Neural progenitor cell (in vitro differentiated cells): ENCODE data around the gene ZMYND8. TPM values are rescaled to one million over a fixed set of nuclear protein-coding genes. Genes with fewer than 3 reads are reported as not detected.

Source experiments
- DNase-seq: peaks from one replicate; pipeline ENCODE4 v3.0.0-alpha.2; 2016; ENCODE audit warnings: low spot score
- H2AFZ ChIP-seq: fragments of 200-600 bp; sonication (generic); replicated peaks from 2 replicates; pipeline ENCODE4 v1.6.1; 2016; ENCODE audit warnings: antibody characterized with exemption
- H3F3A ChIP-seq: fragments of 200-600 bp; sonication (generic); 2 replicates; pipeline ENCODE4 v1.6.1; 2016; ENCODE audit warnings: antibody characterized with exemption, low read depth
- H3K27ac ChIP-seq: fragments of 200-600 bp; sonication (generic); 2 replicates; pipeline ENCODE4 v1.5.1; 2016; ENCODE audit warnings: mild to moderate bottlenecking
- H3K27me3 ChIP-seq: fragments of 200-600 bp; sonication (generic); 2 replicates; pipeline ENCODE4 v1.6.1; 2016; ENCODE audit warnings: mild to moderate bottlenecking, moderate library complexity
- H3K36me3 ChIP-seq: fragments of 200-600 bp; sonication (generic); 2 replicates; pipeline ENCODE4 v1.5.1; 2016
- H3K4me1 ChIP-seq: fragments of 200-600 bp; sonication (generic); 2 replicates; pipeline ENCODE4 v1.6.1; 2016; ENCODE audit warnings: mixed run types
- H3K4me2 ChIP-seq: fragments of 200-600 bp; sonication (generic); 2 replicates; pipeline ENCODE4 v1.6.1; 2016
- H3K4me3 ChIP-seq: fragments of 200-600 bp; sonication (generic); 2 replicates; pipeline ENCODE4 v1.5.1; 2016
- H3K79me2 ChIP-seq: fragments of 200-600 bp; sonication (generic); 2 replicates; pipeline ENCODE4 v1.6.1; 2016; ENCODE audit warnings: low read depth
- H3K9ac ChIP-seq: fragments of 200-600 bp; sonication (generic); 2 replicates; pipeline ENCODE4 v1.6.1; 2016
- H3K9me3 ChIP-seq: fragments of 200-600 bp; sonication (generic); 2 replicates; pipeline ENCODE4 v1.5.1; 2016; ENCODE audit warnings: low read depth
- H4K20me1 ChIP-seq: fragments of 200-600 bp; sonication (generic); 2 replicates; pipeline ENCODE4 v1.6.1; 2016; ENCODE audit warnings: low read depth
- H3K27ac Mint-ChIP-seq: 3 replicates; pipeline ENCODE4 v1.8.0; 2021; ENCODE audit warnings: mixed read lengths
- H3K27me3 Mint-ChIP-seq: 2 replicates; pipeline ENCODE4 v1.8.0; 2022; ENCODE audit warnings: low read depth, mild to moderate bottlenecking, inconsistent platforms, moderate library complexity, mixed read lengths; ENCODE audit not compliant: insufficient read depth
- H3K36me3 Mint-ChIP-seq: 3 replicates; pipeline ENCODE4 v1.8.0; 2021; ENCODE audit warnings: mixed read lengths
- H3K4me1 Mint-ChIP-seq: 3 replicates; pipeline ENCODE4 v1.8.0; 2021; ENCODE audit warnings: mixed read lengths
- H3K4me3 Mint-ChIP-seq: 3 replicates; pipeline ENCODE4 v1.8.0; 2021; ENCODE audit warnings: mild to moderate bottlenecking, moderate library complexity, mixed read lengths
- H3K9me3 Mint-ChIP-seq: 3 replicates; pipeline ENCODE4 v1.8.0; 2020; ENCODE audit warnings: mixed read lengths
- EZH2 ChIP-seq: fragments of 200-600 bp; sonication (generic); IDR thresholded peaks from 2 replicates; pipeline ENCODE4 v1.6.1; 2017; ENCODE audit warnings: antibody characterized with exemption, mild to moderate bottlenecking, moderate library complexity
- EZH2phosphoT487 ChIP-seq: fragments of 200-600 bp; sonication (generic); IDR thresholded peaks from 2 replicates; pipeline ENCODE4 v1.6.1; 2017; ENCODE audit warnings: antibody characterized with exemption
- total RNA-seq: library from RNA; depleted of rRNA; stranded (reverse); fragments of >200 nt; gene quantifications from 2 replicates; pipeline ENCODE4 v1.2.3, GENCODE V29; 2015; ENCODE audit warnings: low replicate concordance
- TF ChIP-seq, protein P1 (sequence below): fragments of 200-600 bp; sonication (generic); IDR thresholded peaks from 2 replicates; pipeline ENCODE4 v1.5.1; 2017; ENCODE audit warnings: antibody characterized with exemption, mild to moderate bottlenecking

ZMYND8 gene
- total RNA-seq, 1 donor from 2014 or later = 59.4 TPM

DNA sequence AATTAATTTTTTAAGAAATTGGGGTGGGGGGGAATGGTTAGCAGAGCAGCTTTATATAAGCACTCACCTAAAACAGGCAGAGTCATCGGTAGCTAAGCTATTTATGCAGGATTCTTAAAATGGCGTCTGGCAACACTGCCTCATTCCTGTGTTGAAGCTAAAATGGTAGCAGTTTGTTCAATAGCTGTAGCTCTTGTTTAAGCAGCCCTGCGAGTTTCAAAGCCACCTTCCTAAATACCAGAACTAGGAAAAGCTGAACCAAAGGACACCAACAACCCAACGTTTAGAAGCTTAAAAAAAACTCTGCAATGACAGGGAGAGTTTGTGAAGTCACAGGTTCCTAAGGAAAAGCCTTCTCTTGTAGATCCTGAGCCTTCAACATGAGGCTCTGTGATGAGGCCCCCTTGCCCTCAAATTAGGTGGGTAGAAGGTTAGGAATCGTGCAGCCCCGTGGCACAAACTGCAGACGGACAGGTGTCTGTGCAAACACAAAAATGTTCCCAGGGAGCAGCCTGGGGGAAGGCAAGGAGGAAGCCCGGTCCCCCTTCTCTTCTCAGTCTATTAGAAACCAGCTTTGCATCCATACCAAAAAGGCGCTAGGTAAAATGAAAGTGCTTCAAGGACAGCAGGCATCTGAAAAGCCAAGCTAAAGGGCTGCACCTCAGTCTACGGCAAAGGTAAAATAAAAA, 4.7 kb downstream of the ZMYND8 start:
- Mint-ChIP-seq H3K27me3 (no peaks in the 10 kb centered on the region), H3K9me3 (no peaks in the 10 kb centered on the region), H3K4me1 (peaks cover 10% of the 10 kb centered on the region), H3K36me3 (peaks cover 7% of the 10 kb centered on the region), H3K4me3 (no peak overlapping the region), H3K27ac (no peak overlapping the region)
- Histone ChIP-seq H3K4me2 (peak overlapping the region; percentile 80), H2AFZ (no peak overlapping the region), H3K9ac (peak overlapping the region; percentile 46), H3K4me3 (peak overlapping the region; percentile 44), H4K20me1 (peaks cover 14% of the 10 kb centered on the region), H3K9me3 (no peaks in the 10 kb centered on the region), H3K36me3 (no peaks in the 10 kb centered on the region), H3K27me3 (no peaks in the 10 kb centered on the region), H3K79me2 (peaks cover 98% of the 10 kb centered on the region), H3K27ac (peak overlapping the region; percentile 98), H3K4me1 (peaks cover 97% of the 10 kb centered on the region), H3F3A (peaks cover 87% of the 10 kb centered on the region)
- peak; percentile 60 for DNase-seq
- TF ChIP-seq EZH2phosphoT487 (no peak), EZH2 (no peak)
- TF ChIP-seq, protein P1, sequence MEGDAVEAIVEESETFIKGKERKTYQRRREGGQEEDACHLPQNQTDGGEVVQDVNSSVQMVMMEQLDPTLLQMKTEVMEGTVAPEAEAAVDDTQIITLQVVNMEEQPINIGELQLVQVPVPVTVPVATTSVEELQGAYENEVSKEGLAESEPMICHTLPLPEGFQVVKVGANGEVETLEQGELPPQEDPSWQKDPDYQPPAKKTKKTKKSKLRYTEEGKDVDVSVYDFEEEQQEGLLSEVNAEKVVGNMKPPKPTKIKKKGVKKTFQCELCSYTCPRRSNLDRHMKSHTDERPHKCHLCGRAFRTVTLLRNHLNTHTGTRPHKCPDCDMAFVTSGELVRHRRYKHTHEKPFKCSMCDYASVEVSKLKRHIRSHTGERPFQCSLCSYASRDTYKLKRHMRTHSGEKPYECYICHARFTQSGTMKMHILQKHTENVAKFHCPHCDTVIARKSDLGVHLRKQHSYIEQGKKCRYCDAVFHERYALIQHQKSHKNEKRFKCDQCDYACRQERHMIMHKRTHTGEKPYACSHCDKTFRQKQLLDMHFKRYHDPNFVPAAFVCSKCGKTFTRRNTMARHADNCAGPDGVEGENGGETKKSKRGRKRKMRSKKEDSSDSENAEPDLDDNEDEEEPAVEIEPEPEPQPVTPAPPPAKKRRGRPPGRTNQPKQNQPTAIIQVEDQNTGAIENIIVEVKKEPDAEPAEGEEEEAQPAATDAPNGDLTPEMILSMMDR = no peak

DNA sequence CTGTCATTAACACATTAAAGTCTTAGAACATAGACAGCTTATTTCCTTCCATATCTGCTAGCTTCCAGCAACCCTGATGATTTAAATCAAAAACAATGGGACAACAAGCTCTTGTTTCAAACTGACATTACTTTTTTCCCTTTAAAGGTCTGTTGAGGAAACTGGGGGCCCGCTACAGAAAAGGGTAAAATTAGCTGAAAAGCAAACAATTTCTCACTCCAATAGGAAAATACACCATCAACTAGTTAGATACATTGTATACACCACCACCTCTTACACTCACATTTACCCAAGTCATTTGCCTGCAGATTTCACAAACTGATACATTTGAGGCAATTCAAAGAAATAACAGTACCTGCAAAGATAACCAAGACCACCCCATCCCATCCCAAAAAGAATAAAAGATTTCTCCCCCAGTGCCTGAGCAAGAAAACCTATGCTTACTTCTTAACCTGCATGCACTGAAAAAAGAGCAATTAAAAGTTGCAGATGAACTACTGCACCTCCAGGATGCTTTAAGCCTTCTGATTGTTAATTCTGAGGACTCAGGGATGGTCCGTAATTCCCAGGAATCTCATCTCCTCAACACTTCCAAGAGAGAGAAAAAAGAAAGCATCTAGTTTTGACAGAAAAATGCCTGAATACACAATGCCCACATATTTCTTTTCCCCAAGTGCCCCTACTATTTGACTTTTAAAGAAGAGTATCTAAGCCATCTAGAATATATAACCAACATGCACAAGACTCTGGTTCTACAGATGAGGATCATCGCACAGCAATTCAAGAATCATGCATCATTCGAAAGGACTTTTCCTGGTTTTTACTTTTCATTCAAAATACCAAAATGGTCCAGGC, 5.6 kb downstream of the ZMYND8 start:
- peak overlapping the region; percentile 98 for H3K27ac ChIP-seq
- no peaks in the 10 kb centered on the region for H3K9me3 ChIP-seq
- Mint-ChIP-seq H3K27ac (no peak overlapping the region), H3K9me3 (no peaks in the 10 kb centered on the region), H3K27me3 (peaks cover under 1% of the 10 kb centered on the region), H3K4me3 (no peak overlapping the region), H3K4me1 (peaks cover 3% of the 10 kb centered on the region), H3K36me3 (peaks cover 13% of the 10 kb centered on the region)
- no peak overlapping the region for H3K9ac ChIP-seq
- no peak overlapping the region for H2AFZ ChIP-seq
- H3K79me2 ChIP-seq = peaks cover 98% of the 10 kb centered on the region
- H3K4me2 ChIP-seq = peak overlapping the region; percentile 80
- peaks cover 98% of the 10 kb centered on the region for H3K4me1 ChIP-seq
- TF ChIP-seq EZH2 = no peak
- TF ChIP-seq EZH2phosphoT487 = no peak
- TF ChIP-seq, protein P1 = no peak
- peak; percentile 54 for DNase-seq
- H3K27me3 ChIP-seq = no peaks in the 10 kb centered on the region
- H4K20me1 ChIP-seq = peaks cover 20% of the 10 kb centered on the region
- H3F3A ChIP-seq = peaks cover 84% of the 10 kb centered on the region
- peak overlapping the region; percentile 44 for H3K4me3 ChIP-seq
- no peaks in the 10 kb centered on the region for H3K36me3 ChIP-seq

DNA sequence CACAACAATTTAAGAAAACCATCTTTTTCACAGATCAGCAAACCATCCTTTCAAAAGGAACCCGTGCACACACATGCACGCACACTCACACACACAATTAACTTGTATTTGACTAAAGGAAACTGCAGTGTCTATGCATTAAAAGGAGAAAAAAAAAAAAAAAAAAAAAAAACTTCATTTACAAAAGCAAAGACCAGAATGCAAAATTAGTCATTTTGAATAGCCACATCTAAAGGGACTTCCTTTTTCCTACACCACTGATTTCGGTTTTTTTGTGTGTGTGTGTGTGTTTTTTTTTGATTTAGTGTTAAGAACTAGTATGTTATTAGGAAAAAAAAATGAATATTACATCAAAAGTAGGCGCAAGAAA, 6.3 kb downstream of the ZMYND8 start:
- H4K20me1 ChIP-seq = peaks cover 20% of the 10 kb centered on the region
- Mint-ChIP-seq H3K27me3 (peaks cover 2% of the 10 kb centered on the region), H3K4me3 (no peak overlapping the region), H3K4me1 (peaks cover 1% of the 10 kb centered on the region), H3K36me3 (peaks cover 14% of the 10 kb centered on the region), H3K27ac (no peak overlapping the region), H3K9me3 (no peaks in the 10 kb centered on the region)
- TF ChIP-seq, protein P1 = no peak
- TF ChIP-seq EZH2phosphoT487 (no peak), EZH2 (no peak)
- H3K79me2 ChIP-seq = peaks cover 98% of the 10 kb centered on the region
- no peaks in the 10 kb centered on the region for H3K9me3 ChIP-seq
- no peak overlapping the region for H3K9ac ChIP-seq
- no peak overlapping the region for H2AFZ ChIP-seq
- peak overlapping the region; percentile 80 for H3K4me2 ChIP-seq
- peaks cover 98% of the 10 kb centered on the region for H3K4me1 ChIP-seq
- DNase-seq = no peak
- H3F3A ChIP-seq = peaks cover 84% of the 10 kb centered on the region
- H3K36me3 ChIP-seq = no peaks in the 10 kb centered on the region
- H3K4me3 ChIP-seq = peak overlapping the region; percentile 44
- H3K27ac ChIP-seq = peak overlapping the region; percentile 98
- H3K27me3 ChIP-seq = no peaks in the 10 kb centered on the region
